Measurements from ENCODE around the gene MRM2. TPM values are rescaled to one million over a fixed set of nuclear protein-coding genes. Genes with fewer than 3 reads are reported as not detected.

The MRM2 gene
- total and polyA plus RNA-seq, 10 of the 15 experiments (the other 5 are each of a cell fraction or from before 2014, with no cell fraction given) = 43.2 to 128 (median 71.4) TPM

DNA sequence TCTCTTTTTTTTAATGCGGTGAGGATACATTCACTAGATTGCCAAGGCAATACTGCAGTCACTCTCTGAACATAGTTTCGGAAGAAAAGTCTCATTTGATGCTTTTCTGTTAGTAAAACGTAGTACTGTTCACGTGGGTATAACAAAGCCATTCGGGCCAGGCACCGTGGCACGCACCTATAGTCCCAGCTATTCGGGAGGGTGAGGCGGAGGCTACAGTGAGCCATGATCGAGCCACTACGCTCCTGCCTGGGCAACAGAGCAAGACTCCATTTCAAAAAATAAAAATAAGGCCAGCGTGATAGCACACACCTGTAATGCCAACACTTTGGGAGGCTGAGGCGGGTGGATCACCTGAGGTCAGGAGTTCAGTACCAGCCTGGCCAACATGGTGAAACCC lies 47.6 kb upstream of the MRM2 start:
- TF ChIP-seq, protein P1, sequence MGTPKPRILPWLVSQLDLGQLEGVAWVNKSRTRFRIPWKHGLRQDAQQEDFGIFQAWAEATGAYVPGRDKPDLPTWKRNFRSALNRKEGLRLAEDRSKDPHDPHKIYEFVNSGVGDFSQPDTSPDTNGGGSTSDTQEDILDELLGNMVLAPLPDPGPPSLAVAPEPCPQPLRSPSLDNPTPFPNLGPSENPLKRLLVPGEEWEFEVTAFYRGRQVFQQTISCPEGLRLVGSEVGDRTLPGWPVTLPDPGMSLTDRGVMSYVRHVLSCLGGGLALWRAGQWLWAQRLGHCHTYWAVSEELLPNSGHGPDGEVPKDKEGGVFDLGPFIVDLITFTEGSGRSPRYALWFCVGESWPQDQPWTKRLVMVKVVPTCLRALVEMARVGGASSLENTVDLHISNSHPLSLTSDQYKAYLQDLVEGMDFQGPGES (IDR thresholded peaks at IDR 0.05) = no peak
- ChIA-PET CTCF (no interaction called here), POLR2A (interaction anchor here (1.1 to 1.5 kb wide), 2 partner anchors 9 to 11 kb away, joined by 3 to 6 read pairs; no protein-coding TSS in a partner anchor), RAD21 (ENCODE audit: unreplicated experiment) (interaction anchor here (2.1 kb wide), 1 partner anchor 29 kb away, joined by 11 read pairs; no protein-coding TSS in a partner anchor), SMC1A (ENCODE audit: uncharacterized antibody, unreplicated experiment) (interaction anchor here (1.7 to 2.7 kb wide), 2 partner anchors 9 to 17 kb away, joined by 4 to 21 read pairs; no protein-coding TSS in a partner anchor)
- Histone ChIP-seq H3K36me3 (ENCODE audit: control insufficient read depth in 2 of 2, insufficient read depth in 2 of 2, low read length in 1 of 2) (peaks cover 3 to 11% of the 10 kb centered on the region in 2 experiments; a peak in 2 of 4 replicates), H3K79me2 (ENCODE audit: control insufficient read depth, insufficient read depth, low read length) (peaks cover 53% of the 10 kb centered on the region), H3K4me3 (no peak overlapping the region), H3K27me3 (replicated peaks in 1 of 2; ENCODE audit: control insufficient read depth in 2 of 2, insufficient read depth in 2 of 2, low read length in 1 of 2) (no peaks in the 10 kb centered on the region), H3K4me2 (ENCODE audit: control insufficient read depth, insufficient read depth) (no peak overlapping the region), H3K4me1 (ENCODE audit: control insufficient read depth, insufficient read depth, low read length) (peaks cover 18% of the 10 kb centered on the region), H3K9ac (ENCODE audit: control insufficient read depth, insufficient read depth, low read length) (no peak overlapping the region), H3K27ac (ENCODE audit: control insufficient read depth, insufficient read depth) (no peak overlapping the region), H4K20me1 (ENCODE audit: control insufficient read depth, insufficient read depth) (no peaks in the 10 kb centered on the region), H3K9me3 (replicated peaks; ENCODE audit: control insufficient read depth, insufficient read depth, low read length) (no peaks in the 10 kb centered on the region), H2AFZ (ENCODE audit: control insufficient read depth, low read depth, low read length) (no peak overlapping the region)
- intact Hi-C loops (cut with micrococcal nuclease; ENCODE audit: unreplicated experiment) = no loop called here
- in situ Hi-C loops (cut with MboI) = no loop called here
- ATAC-seq (no peak), FAIRE-seq (no peak), DNase-seq (ENCODE audit: low read depth, low spot score) (no peak)
- no TSS peak for BruUV-seq (replicated peaks)
- 95% methylated on average over 13 of the region's 13 CpGs for WGBS (ENCODE audit: insufficient coverage, insufficient replicate concordance, low lambda C conversion rate, missing lambda C conversion rate)

DNA sequence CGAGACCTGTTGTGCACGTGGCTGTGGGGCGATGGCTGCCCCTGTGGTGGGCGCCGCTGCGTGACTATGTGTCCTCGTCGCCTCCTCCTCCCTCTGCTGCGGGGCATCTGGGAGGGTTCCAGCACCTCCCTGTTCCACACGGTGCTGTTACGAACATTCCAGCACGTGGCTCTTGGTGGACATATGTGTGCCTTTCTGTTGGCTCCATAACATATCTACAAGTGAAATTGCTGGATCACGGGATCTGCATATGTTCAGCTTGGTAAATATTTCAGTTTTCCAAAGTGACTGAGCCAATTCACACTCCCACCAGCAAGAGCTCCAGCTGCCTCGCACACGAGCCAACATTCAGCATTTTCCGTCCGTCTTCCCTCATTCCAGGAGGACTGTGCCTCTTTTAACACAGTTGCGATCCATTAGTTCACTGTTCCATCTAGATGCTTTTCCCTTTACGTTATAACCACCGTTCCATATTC lies 47.1 kb upstream of the MRM2 start:
- Histone ChIP-seq H3K4me3 (no peak overlapping the region), H3K27me3 (replicated peaks in 1 of 2; ENCODE audit: control insufficient read depth in 2 of 2, insufficient read depth in 2 of 2, low read length in 1 of 2) (no peaks in the 10 kb centered on the region), H3K4me1 (ENCODE audit: control insufficient read depth, insufficient read depth, low read length) (peaks cover 18% of the 10 kb centered on the region), H3K79me2 (ENCODE audit: control insufficient read depth, insufficient read depth, low read length) (peaks cover 48% of the 10 kb centered on the region), H3K36me3 (ENCODE audit: control insufficient read depth in 2 of 2, insufficient read depth in 2 of 2, low read length in 1 of 2) (peaks cover 0 to 11% of the 10 kb centered on the region in 2 experiments; a peak in 2 of 4 replicates), H4K20me1 (ENCODE audit: control insufficient read depth, insufficient read depth) (no peaks in the 10 kb centered on the region), H3K27ac (ENCODE audit: control insufficient read depth, insufficient read depth) (peak overlapping the region; percentile 70; the same call in 1 of the 2 replicates), H2AFZ (ENCODE audit: control insufficient read depth, low read depth, low read length) (no peak overlapping the region), H3K4me2 (ENCODE audit: control insufficient read depth, insufficient read depth) (peak overlapping the region; percentile 85; the same call in 1 of the 2 replicates), H3K9me3 (replicated peaks; ENCODE audit: control insufficient read depth, insufficient read depth, low read length) (no peaks in the 10 kb centered on the region), H3K9ac (ENCODE audit: control insufficient read depth, insufficient read depth, low read length) (no peak overlapping the region)
- ChIA-PET POLR2A (interaction anchor here (1.0 to 1.5 kb wide), 3 partner anchors 10 to 25 kb away, joined by 3 to 8 read pairs (median 6); no protein-coding TSS in a partner anchor), SMC1A (ENCODE audit: uncharacterized antibody, unreplicated experiment) (interaction anchor here (0.8 to 2.7 kb wide), 6 partner anchors 10 to 59 kb away, joined by 3 to 21 read pairs (median 4); no protein-coding TSS in a partner anchor), CTCF (no interaction called here), RAD21 (ENCODE audit: unreplicated experiment) (interaction anchor here (1.0 to 2.1 kb wide), 5 partner anchors 9 to 52 kb away, joined by 3 to 13 read pairs (median 9); no protein-coding TSS in a partner anchor)
- 87% methylated on average over 20 of the region's 20 CpGs for WGBS (ENCODE audit: insufficient coverage, insufficient replicate concordance, low lambda C conversion rate, missing lambda C conversion rate)
- in situ Hi-C loops (cut with MboI) = no loop called here
- no peak for FAIRE-seq
- TF ChIP-seq TCF7 (IDR thresholded peaks at IDR 0.05; ENCODE audit: borderline replicate concordance) = no peak
- no peak for DNase-seq (ENCODE audit: low read depth, low spot score)
- no peak for ATAC-seq
- intact Hi-C loops (cut with micrococcal nuclease; ENCODE audit: unreplicated experiment) = no loop called here
- TSS peak; percentile 45 for BruUV-seq (replicated peaks)
